A549 (cell line): ENCODE results near the gene NCOA1. TPM values are rescaled to one million over a fixed set of nuclear protein-coding genes. Genes with fewer than 3 reads are reported as not detected.
"Not testable (repeated sequence)": the region's sequence is repeated elsewhere in the genome, so short reads cannot be mapped to it uniquely, and the experiment has no call there.

Experiments
- ATAC-seq, 2 experiments: fragments of 200-7000 bp in 1 of 2; fragments of >200 bp in 1 of 2; cut with Nextera tagmentation in 1 of 2; cut with Tn5 transposase in 1 of 2; 3 replicates each; pipeline versions ENCODE4 v1.8.0 to v1.9.1; 2018 to 2020; ENCODE audit warnings: mild to moderate bottlenecking in 1 of 2, moderate library complexity in 1 of 2
- CTCF ChIA-PET: fragments of 300-600 bp; sonication (Branson Sonifier 250); formaldehyde crosslinking; extraction: SDS; loops from one replicate; lab custom pipeline; 2021; ENCODE audit warnings: antibody characterized with exemption, inconsistent platforms; lab: Yijun Ruan, JAX
- POLR2A ChIA-PET: fragments of 350-600 bp; formaldehyde crosslinking; extraction: SDS; loops from one replicate; lab custom pipeline; 2021; ENCODE audit warnings: antibody characterized with exemption, inconsistent platforms; lab: Yijun Ruan, JAX
- DNase-seq, 2 experiments: peaks; one replicate each; pipeline versions ENCODE4 v3.0.0 to v3.0.0-alpha.2; 2011 to 2016; ENCODE audit warnings: low read depth in 1 of 2, low spot score in 1 of 2
- FAIRE-seq: peaks from 2 replicates; lab custom pipeline; 2011; peaks lifted over from hg19 to GRCh38; lab: Jason Lieb, UNC
- H3K27ac ChIP-seq, 2 experiments: fragments of >200 bp; sonication (Bioruptor Twin); formaldehyde crosslinking; 3 replicates each; pipeline ENCODE4 v1.5.1; 2016 to 2017
- H3K4me1 ChIP-seq: fragments of >200 bp; sonication (Bioruptor Twin); formaldehyde crosslinking; 3 replicates; pipeline ENCODE4 v1.6.1; 2016
- H3K4me2 ChIP-seq: fragments of >200 bp; sonication (Bioruptor Twin); formaldehyde crosslinking; 3 replicates; pipeline ENCODE4 v1.6.1; 2016
- H3K4me3 ChIP-seq: fragments of >200 bp; sonication (Bioruptor Twin); formaldehyde crosslinking; 3 replicates; pipeline ENCODE4 v1.5.1; 2016
- H3K9me3 ChIP-seq: fragments of >200 bp; sonication (Bioruptor Twin); formaldehyde crosslinking; 3 replicates; pipeline ENCODE4 v1.6.1; 2016
- CBX2 ChIP-seq: fragments of 200-600 bp; sonication (generic); IDR thresholded peaks from 2 replicates; pipeline ENCODE4 v1.6.1; 2016; ENCODE audit warnings: low read depth, mild to moderate bottlenecking, borderline replicate concordance
- FOSB ChIP-seq: fragments of 250-450 bp; sonication (Bioruptor Pico); IDR thresholded peaks from 2 replicates; pipeline ENCODE4 v1.5.0; 2020; ENCODE audit warnings: mild to moderate bottlenecking, moderate library complexity
- FOSL2 ChIP-seq, 2 experiments: fragments of 450-650 bp in 1 of 2; fragments of >200 bp in 1 of 2; sonication (Bioruptor Twin) in 1 of 2; formaldehyde crosslinking; IDR thresholded peaks; 2 replicates each; pipeline versions ENCODE4 v1.5.0 to v1.6.1; 2016 to 2020; ENCODE audit warnings: mild to moderate bottlenecking in 1 of 2, moderate library complexity in 1 of 2
- HDAC2 ChIP-seq: fragments of 200-600 bp; sonication (generic); IDR thresholded peaks from 2 replicates; pipeline ENCODE4 v1.6.1; 2016
- HEYL ChIP-seq: fragments of 250-450 bp; sonication (Bioruptor Pico); IDR thresholded peaks from 2 replicates; pipeline ENCODE4 v1.8.0; 2021; ENCODE audit warnings: mild to moderate bottlenecking, moderate library complexity
- HOXA7 ChIP-seq: fragments of 250-450 bp; sonication (Bioruptor Pico); IDR thresholded peaks from 2 replicates; pipeline ENCODE4 v1.5.0; 2020; ENCODE audit warnings: mild to moderate bottlenecking, moderate library complexity
- JUN ChIP-seq, 2 experiments: fragments of >200 bp; sonication (Bioruptor Twin); formaldehyde crosslinking; IDR thresholded peaks; 2 replicates in 1 of 2; 3 replicates in 1 of 2; pipeline ENCODE4 v1.6.1; 2016 to 2017
- KDM1A ChIP-seq: fragments of 200-600 bp; sonication (generic); IDR thresholded peaks from 2 replicates; pipeline ENCODE4 v1.6.1; 2016; ENCODE audit warnings: low read depth, mild to moderate bottlenecking
- NFE2L2 ChIP-seq: fragments of 150-350 bp; conservative IDR thresholded peaks from 2 replicates; pipeline ENCODE4 v1.6.1; 2014; ENCODE audit warnings: low read length
- NPAS2 ChIP-seq: fragments of 250-450 bp; sonication (Bioruptor Pico); IDR thresholded peaks from 2 replicates; pipeline ENCODE4 v1.8.0; 2022; ENCODE audit warnings: mild to moderate bottlenecking, moderate library complexity, borderline replicate concordance
- PHF8 ChIP-seq: fragments of 200-600 bp; sonication (generic); IDR thresholded peaks from 2 replicates; pipeline ENCODE4 v1.6.1; 2016; ENCODE audit warnings: low read depth, mild to moderate bottlenecking, antibody characterized with exemption, moderate library complexity, borderline replicate concordance
- SREBF2 ChIP-seq: fragments of 450-650 bp; IDR thresholded peaks from 2 replicates; pipeline ENCODE4 v1.6.1; 2014; ENCODE audit warnings: mild to moderate bottlenecking, moderate library complexity
- WGBS: methylation state at CpG from one replicate; pipeline ENCODE4 v1.1.6; 2017; ENCODE audit errors: missing lambda C conversion rate; 5-methylcytosine and 5-hydroxymethylcytosine counted together
- polyA plus RNA-seq, 4 experiments: library from polyadenylated mRNA; depleted of rRNA in 3 of 4; stranded (reverse); fragments of >200 nt; fragmentation: RNase III in 1 of 4; extraction: RNeasy Plus Mini Kit Qiagen cat#74134 plus additional on column Dnase treatment in 1 of 4; gene quantifications; 2 replicates in 3 of 4; 3 replicates in 1 of 4; pipeline ENCODE4 v1.2.3, GENCODE V29; 2011 to 2017
- TF ChIP-seq, protein P1 (sequence below): fragments of 250-450 bp; sonication (Bioruptor Pico); IDR thresholded peaks from 2 replicates; pipeline ENCODE4 v1.5.0; 2020; ENCODE audit warnings: low read depth, mild to moderate bottlenecking, moderate library complexity
- TF ChIP-seq, protein P2 (sequence below): fragments of 250-450 bp; sonication (Bioruptor Pico); IDR thresholded peaks from 2 replicates; pipeline ENCODE4 v1.5.0; 2021; ENCODE audit warnings: mild to moderate bottlenecking, moderate library complexity, borderline replicate concordance
- TF ChIP-seq, protein P3 (sequence below): IDR thresholded peaks from 2 replicates; pipeline ENCODE4 v1.6.1; 2012; ENCODE audit warnings: low read depth, borderline replicate concordance

The NCOA1 gene
- polyA plus RNA-seq, 2 of the 4 experiments (the other 2 are of a cell fraction) = 7.6 to 29.9 TPM

DNA sequence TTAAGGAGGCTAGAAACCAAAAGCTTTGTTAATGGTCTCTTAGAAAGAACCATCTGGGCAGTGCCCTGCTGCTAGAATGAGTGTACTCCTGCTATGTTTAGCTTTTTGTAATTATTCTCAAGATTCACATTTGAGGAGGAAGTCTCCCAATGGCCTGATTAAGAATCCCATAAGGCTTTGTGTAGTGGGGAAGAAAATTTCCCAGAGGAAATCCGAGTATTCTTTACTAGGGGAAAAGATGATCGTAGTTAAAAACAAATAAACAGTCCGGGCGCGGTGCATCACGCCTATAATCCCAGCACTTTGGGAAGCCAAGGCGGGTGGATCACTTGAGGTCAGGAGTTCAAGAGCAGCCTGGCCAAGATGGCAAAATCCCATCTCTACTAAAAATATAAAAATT, 184.3 kb downstream of the NCOA1 start (continued):
- TF ChIP-seq KDM1A = no peak
- TF ChIP-seq, protein P1, sequence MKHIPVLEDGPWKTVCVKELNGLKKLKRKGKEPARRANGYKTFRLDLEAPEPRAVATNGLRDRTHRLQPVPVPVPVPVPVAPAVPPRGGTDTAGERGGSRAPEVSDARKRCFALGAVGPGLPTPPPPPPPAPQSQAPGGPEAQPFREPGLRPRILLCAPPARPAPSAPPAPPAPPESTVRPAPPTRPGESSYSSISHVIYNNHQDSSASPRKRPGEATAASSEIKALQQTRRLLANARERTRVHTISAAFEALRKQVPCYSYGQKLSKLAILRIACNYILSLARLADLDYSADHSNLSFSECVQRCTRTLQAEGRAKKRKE (CRISPR knock-in tag) = no peak

DNA sequence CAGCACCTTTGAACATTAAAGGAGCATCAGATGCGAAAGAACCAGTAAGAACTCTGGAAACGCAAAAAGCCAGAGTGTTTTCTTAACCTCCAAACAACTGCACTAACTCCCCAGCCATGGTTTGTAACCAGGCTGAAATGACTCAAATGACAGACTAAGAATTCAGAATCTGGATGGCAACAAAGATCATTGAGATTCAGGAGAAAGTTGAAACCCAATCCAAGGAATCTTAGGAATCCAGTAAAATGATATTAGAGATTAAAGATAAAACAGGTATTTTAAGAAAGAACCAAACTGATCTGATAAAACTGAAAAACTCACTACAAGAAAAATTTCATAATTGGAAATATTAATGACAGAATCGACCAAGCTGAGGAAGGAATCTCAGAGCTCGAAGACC, 185.4 kb downstream of the NCOA1 start:
- POLR2A ChIA-PET = no interaction called here
- FAIRE-seq = peak; percentile 39

DNA sequence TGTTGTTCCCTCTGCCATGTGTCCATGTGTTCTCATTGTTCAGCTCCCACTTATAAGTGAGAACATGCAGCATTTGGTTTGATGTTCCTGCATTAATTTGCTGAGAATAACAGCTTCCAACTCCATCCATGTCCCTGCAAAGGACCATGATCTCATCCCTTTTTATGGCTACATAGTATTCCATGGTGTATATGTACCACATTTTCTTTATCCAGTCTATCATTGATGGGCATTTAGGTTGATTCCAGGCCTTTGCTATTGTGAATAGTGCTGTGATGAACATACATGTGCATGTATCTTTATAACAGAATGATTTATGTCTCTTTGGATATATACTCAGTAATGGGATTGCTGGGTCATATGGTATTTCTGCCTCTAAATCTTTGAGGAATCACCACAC, 187.0 kb downstream of the NCOA1 start:
- FAIRE-seq, POLR2A ChIA-PET: not testable (repeated sequence)

More for the DNA sequence above, 185.4 kb downstream of the NCOA1 start:
- CTCF ChIA-PET = no interaction called here
- TF ChIP-seq HOXA7 (CRISPR knock-in tag) = no peak
- TF ChIP-seq NPAS2 (CRISPR knock-in tag) = no peak
- TF ChIP-seq, protein P2, sequence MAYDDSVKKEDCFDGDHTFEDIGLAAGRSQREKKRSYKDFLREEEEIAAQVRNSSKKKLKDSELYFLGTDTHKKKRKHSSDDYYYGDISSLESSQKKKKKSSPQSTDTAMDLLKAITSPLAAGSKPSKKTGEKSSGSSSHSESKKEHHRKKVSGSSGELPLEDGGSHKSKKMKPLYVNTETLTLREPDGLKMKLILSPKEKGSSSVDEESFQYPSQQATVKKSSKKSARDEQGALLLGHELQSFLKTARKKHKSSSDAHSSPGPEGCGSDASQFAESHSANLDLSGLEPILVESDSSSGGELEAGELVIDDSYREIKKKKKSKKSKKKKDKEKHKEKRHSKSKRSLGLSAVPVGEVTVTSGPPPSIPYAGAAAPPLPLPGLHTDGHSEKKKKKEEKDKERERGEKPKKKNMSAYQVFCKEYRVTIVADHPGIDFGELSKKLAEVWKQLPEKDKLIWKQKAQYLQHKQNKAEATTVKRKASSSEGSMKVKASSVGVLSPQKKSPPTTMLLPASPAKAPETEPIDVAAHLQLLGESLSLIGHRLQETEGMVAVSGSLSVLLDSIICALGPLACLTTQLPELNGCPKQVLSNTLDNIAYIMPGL (CRISPR knock-in tag) = no peak
- TF ChIP-seq FOSB (CRISPR knock-in tag) = no peak
- no peak for TF ChIP-seq CBX2
- Histone ChIP-seq H3K9me3 (no peaks in the 10 kb centered on the region), H3K4me1 (no peaks in the 10 kb centered on the region), H3K4me2 (no peak overlapping the region), H3K4me3 (no peak overlapping the region), H3K27ac (no peak overlapping the region)
- WGBS = 73% methylated on average over 4 of the region's 4 CpGs
- DNase-seq (no peak), ATAC-seq (no peak)

DNA sequence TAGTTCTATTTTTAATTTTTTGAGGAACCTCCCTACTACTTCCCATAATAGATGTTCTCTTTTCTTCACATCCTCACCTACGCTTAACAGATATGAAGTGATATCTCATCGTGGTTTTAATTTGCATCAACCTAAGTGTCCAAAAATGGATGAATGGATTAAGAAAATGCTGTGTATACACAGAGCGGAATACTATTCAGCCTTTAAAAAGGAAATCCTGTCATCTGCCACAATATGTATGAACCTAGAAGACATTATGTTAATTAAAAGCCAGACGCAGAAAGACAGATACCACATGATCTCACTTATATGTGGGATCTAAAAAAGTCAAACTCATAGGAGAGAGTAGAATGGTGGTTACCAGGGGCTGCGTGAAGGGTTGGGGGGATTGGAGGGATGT, 189.1 kb downstream of the NCOA1 start:
- TF ChIP-seq FOSB (CRISPR knock-in tag) = no peak
- TF ChIP-seq, protein P2 (CRISPR knock-in tag) = no peak
- TF ChIP-seq, protein P3, sequence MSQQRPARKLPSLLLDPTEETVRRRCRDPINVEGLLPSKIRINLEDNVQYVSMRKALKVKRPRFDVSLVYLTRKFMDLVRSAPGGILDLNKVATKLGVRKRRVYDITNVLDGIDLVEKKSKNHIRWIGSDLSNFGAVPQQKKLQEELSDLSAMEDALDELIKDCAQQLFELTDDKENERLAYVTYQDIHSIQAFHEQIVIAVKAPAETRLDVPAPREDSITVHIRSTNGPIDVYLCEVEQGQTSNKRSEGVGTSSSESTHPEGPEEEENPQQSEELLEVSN = no peak
- TF ChIP-seq HEYL (CRISPR knock-in tag) = no peak
- TF ChIP-seq PHF8 = no peak
- TF ChIP-seq CBX2 = no peak
- no peak for TF ChIP-seq FOSL2 (IDR thresholded peaks at IDR 0.05)
- TF ChIP-seq FOSL2 (CRISPR knock-in tag; IDR thresholded peaks at IDR 0.05) = no peak
- no peak for TF ChIP-seq HOXA7 (CRISPR knock-in tag)
- TF ChIP-seq SREBF2 = no peak
- TF ChIP-seq HDAC2 = no peak
- TF ChIP-seq JUN (IDR thresholded peaks at IDR 0.05) = no peak
- TF ChIP-seq NFE2L2 = no peak
- no peak for TF ChIP-seq KDM1A
- TF ChIP-seq, all 56 proteins: peak for 0
- Histone ChIP-seq H3K4me2 (no peak overlapping the region), H3K27ac (no peak overlapping the region), H3K4me1 (no peaks in the 10 kb centered on the region), H3K4me3 (no peak overlapping the region), H3K9me3 (no peaks in the 10 kb centered on the region)
- DNase-seq = no peak
- ChIA-PET CTCF (no interaction called here), POLR2A (no interaction called here)
- ATAC-seq = no peak
- 85% methylated on average over 5 of the region's 5 CpGs for WGBS
- peak; percentile 68 for FAIRE-seq

More for the DNA sequence above, 187.0 kb downstream of the NCOA1 start:
- not testable (repeated sequence) for H3K4me1 ChIP-seq, ATAC-seq, H3K4me2 ChIP-seq, DNase-seq, H3K4me3 ChIP-seq, H3K27ac ChIP-seq, H3K9me3 ChIP-seq
- CTCF ChIA-PET = interaction anchor here (1.6 kb wide), 1 partner anchor 149 kb away, joined by 3 read pairs; no protein-coding TSS in a partner anchor
